HEK293T (cell line): ENCODE results near the gene PBXIP1.

ENCODE experiments used
- CTCF ChIA-PET: fragments of 350-600 bp; formaldehyde crosslinking; extraction: SDS; loops from one replicate; lab custom pipeline; 2021; ENCODE audit warnings: antibody characterized with exemption, inconsistent platforms; lab: Yijun Ruan, JAX
- POLR2A ChIA-PET: fragments of 350-600 bp; formaldehyde crosslinking; extraction: SDS; loops from one replicate; lab custom pipeline; 2020; ENCODE audit warnings: antibody characterized with exemption, inconsistent platforms; lab: Yijun Ruan, JAX
- DNase-seq: peaks from one replicate; pipeline ENCODE4 v3.0.0; 2012; ENCODE audit warnings: mixed read lengths; ENCODE audit errors: extremely low spot score
- ARNT ChIP-seq: fragments of 450-650 bp; IDR thresholded peaks from 2 replicates; pipeline ENCODE4 v1.6.1; 2017; ENCODE audit warnings: mild to moderate bottlenecking
- BHLHE40 ChIP-seq: fragments of 450-650 bp; IDR thresholded peaks from 2 replicates; pipeline ENCODE4 v1.6.1; 2016; ENCODE audit warnings: mild to moderate bottlenecking, moderate library complexity, borderline replicate concordance
- CTBP1 ChIP-seq: fragments of 450-650 bp; IDR thresholded peaks from 2 replicates; pipeline ENCODE4 v1.6.1; 2016; ENCODE audit warnings: borderline replicate concordance
- ELF4 ChIP-seq: fragments of 450-650 bp; IDR thresholded peaks from 2 replicates; pipeline ENCODE4 v1.6.1; 2017; ENCODE audit warnings: antibody characterized with exemption
- FOXA1 ChIP-seq: fragments of 450-650 bp; IDR thresholded peaks from 2 replicates; pipeline ENCODE4 v1.6.1; 2016; ENCODE audit warnings: mild to moderate bottlenecking
- FOXK2 ChIP-seq: fragments of 450-650 bp; IDR thresholded peaks from 2 replicates; pipeline ENCODE4 v1.6.1; 2016; ENCODE audit warnings: mild to moderate bottlenecking
- FOXM1 ChIP-seq: fragments of 450-650 bp; IDR thresholded peaks from 2 replicates; pipeline ENCODE4 v1.6.1; 2017; ENCODE audit warnings: mild to moderate bottlenecking, borderline replicate concordance
- HDGF ChIP-seq: fragments of 450-650 bp; IDR thresholded peaks from 2 replicates; pipeline ENCODE4 v1.6.1; 2017; ENCODE audit warnings: antibody characterized with exemption, borderline replicate concordance
- L3MBTL2 ChIP-seq: fragments of 450-650 bp; conservative IDR thresholded peaks from 2 replicates; pipeline ENCODE4 v1.6.1; 2016; ENCODE audit warnings: mild to moderate bottlenecking
- LEF1 ChIP-seq: fragments of 450-650 bp; IDR thresholded peaks from 2 replicates; pipeline ENCODE4 v1.6.1; 2017; ENCODE audit warnings: mild to moderate bottlenecking, borderline replicate concordance
- NFRKB ChIP-seq: fragments of 450-650 bp; IDR thresholded peaks from 2 replicates; pipeline ENCODE4 v1.6.1; 2016; ENCODE audit warnings: mild to moderate bottlenecking, moderate library complexity
- SP1 ChIP-seq: fragments of 450-650 bp; IDR thresholded peaks from 2 replicates; pipeline ENCODE4 v1.6.1; 2017
- SUZ12 ChIP-seq: fragments of 450-650 bp; IDR thresholded peaks from 2 replicates; pipeline ENCODE4 v1.6.1; 2016; ENCODE audit warnings: mild to moderate bottlenecking
- TARDBP ChIP-seq: fragments of 450-650 bp; IDR thresholded peaks from 2 replicates; pipeline ENCODE4 v1.6.1; 2016
- ZNF384 ChIP-seq: fragments of 450-650 bp; IDR thresholded peaks from 2 replicates; pipeline ENCODE4 v1.6.1; 2016
- TF ChIP-seq, protein P1 (sequence below): fragments of 450-650 bp; IDR thresholded peaks from 2 replicates; pipeline ENCODE4 v1.6.1; 2016

PBXIP1 gene

DNA sequence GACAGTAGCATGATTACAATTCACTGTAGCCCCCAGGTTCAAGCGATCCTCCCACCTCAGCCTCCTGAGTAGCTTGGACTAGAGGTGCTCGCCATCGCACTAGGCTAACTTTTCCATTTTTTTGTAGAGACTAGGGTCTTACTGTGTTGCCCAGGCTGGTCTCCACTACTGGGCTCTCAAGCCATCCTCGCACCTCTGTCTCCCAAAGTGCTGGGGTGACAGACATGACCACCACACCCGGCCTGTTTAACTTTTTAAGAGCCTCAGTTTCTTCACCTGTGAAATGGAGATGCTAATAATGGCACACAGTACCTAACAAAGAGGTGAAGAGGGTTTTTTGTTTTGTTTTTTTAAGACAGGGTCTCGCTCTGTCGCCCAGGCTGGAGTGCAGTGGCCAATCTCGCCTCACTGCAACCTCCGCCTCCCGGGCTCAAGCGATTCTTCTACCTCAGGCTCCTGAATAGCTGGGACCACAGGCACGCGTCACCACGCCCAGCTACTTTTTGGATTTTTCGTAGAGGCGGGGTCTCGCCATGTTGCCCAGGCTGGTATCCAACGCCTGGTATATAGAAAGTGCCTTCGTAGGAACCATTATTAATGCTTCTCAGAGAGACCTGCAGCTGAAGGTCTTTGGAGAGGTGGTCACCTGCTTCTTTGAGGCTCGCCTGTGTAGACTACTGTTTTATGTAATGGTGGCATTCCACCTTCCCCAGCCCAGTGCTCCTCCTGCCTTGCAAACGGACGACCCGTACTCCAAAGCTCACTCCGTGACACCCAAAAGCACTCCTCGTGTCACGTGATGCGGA lies 19.9 kb downstream of the PBXIP1 start:
- CTCF ChIA-PET: interaction anchor here (0.8 to 1.7 kb wide), 5 partner anchors 8 to 57 kb away, joined by 3 to 5 read pairs (median 4); partner anchors contain the start of genes PBXIP1 and PYGO2
- TF ChIP-seq ELF4 (no peak), L3MBTL2 (no peak), SUZ12 (no peak), ZNF384 (no peak), NFRKB (no peak), TARDBP (no peak), FOXA1 (no peak), LEF1 (no peak), BHLHE40 (no peak), ARNT (no peak)
- no peak for DNase-seq
- POLR2A ChIA-PET: interaction anchor here (0.7 to 3.2 kb wide), 20 partner anchors 9 to 326 kb away, joined by 3 to 18 read pairs (median 5); partner anchors contain the start of genes ADAM15, PBXIP1, PYGO2 and SHC1

DNA sequence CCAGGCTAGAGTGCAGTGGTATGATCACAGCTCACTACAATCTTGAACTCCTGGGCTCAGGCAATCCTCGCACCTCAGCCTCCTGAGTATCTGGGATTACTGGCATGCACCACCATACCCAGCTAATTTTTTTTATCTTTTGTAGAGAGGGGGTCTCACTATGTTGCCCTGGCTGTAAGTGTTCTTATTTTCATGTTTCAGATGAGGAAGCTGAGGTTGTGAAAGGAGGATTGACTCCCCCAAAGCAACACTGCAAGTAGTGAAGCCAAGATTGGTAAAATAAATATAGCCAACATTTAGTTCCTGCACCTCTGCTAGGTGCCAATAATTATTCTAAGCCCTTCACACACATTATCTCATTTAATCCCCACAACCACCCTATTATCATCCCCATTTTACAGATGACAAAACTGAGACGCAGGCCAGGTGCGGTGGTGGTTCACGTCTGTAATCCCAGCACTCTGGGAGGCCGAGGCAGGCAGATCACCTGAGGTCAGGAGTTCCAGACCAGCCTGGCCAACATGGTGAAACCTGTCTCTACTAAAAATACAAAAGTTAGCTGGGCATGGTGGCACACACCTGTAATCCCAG lies 21.4 kb downstream of the PBXIP1 start:
- TF ChIP-seq ARNT (no peak), TARDBP (no peak), L3MBTL2 (no peak), FOXK2 (no peak), ZNF384 (no peak), HDGF (no peak), SUZ12 (no peak), LEF1 (no peak), CTBP1 (no peak), BHLHE40 (no peak), NFRKB (no peak)
- TF ChIP-seq, protein P1, sequence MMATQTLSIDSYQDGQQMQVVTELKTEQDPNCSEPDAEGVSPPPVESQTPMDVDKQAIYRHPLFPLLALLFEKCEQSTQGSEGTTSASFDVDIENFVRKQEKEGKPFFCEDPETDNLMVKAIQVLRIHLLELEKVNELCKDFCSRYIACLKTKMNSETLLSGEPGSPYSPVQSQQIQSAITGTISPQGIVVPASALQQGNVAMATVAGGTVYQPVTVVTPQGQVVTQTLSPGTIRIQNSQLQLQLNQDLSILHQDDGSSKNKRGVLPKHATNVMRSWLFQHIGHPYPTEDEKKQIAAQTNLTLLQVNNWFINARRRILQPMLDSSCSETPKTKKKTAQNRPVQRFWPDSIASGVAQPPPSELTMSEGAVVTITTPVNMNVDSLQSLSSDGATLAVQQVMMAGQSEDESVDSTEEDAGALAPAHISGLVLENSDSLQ: no peak
- CTCF ChIA-PET: interaction anchor here (0.6 to 0.7 kb wide), 2 partner anchors 10 to 14 kb away, joined by 3 read pairs; no protein-coding TSS in a partner anchor
- POLR2A ChIA-PET: no interaction called here
- no peak for DNase-seq

DNA sequence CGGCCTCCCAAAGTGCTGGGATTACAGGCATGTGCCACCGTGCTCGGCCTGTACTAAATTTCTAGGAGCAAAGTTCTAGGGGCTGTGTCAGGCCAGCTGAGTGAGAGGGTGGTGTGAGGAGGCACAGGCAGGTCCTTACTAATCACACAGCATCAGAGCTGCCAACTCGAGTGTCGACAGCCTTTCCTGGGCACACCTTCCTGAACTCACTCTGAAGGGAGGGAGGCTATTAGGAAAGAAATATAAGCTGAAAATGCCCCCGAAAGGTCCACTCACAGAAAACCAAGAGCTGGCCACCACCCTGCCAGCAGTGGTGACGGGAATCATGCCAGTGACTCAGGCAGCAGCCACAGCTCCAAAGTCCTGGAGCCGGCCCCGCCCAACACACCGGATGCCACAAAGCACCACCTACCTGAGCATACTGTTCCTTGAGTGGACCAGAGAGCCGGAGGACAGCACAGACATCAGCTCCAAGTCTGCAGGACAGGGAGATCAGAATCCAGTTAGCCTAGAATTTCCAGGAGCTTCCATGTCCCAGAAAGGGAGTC lies 23.9 kb downstream of the PBXIP1 start:
- no peak for DNase-seq
- TF ChIP-seq TARDBP: no peak
- TF ChIP-seq LEF1: no peak
- TF ChIP-seq FOXA1: no peak
- TF ChIP-seq L3MBTL2: no peak
- TF ChIP-seq FOXM1: no peak
- no peak for TF ChIP-seq CTBP1
- TF ChIP-seq ELF4: no peak
- TF ChIP-seq ZNF384: no peak
- TF ChIP-seq FOXK2: no peak
- no peak for TF ChIP-seq NFRKB
- no peak for TF ChIP-seq ARNT
- TF ChIP-seq SP1: no peak
- TF ChIP-seq, protein P1: no peak
- TF ChIP-seq HDGF: no peak
- TF ChIP-seq SUZ12: no peak
- no peak for TF ChIP-seq BHLHE40
- POLR2A ChIA-PET: no interaction called here
- CTCF ChIA-PET: no interaction called here

DNA sequence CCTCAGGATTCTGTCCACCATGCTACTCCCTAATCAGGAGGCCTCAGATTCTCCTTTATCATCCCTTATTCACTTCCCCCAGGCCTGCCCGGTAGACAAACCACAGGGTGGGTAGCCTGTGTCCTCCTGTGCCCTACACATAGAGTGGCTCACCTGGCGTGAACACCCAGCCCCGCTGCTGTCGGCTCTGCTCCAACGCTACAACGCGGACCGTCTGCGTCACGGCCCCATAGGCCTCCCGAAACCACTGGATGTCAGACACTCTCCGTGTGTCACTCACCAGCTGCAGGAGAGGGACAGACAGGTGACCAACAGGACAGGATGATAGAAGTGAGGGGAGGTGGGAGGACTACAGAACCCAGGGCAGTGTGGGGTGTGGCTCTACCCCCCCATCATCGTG lies 29.7 kb downstream of the PBXIP1 start:
- CTCF ChIA-PET: no interaction called here
- POLR2A ChIA-PET: interaction anchor here (3.3 kb wide), 1 partner anchor 10 kb away, joined by 11 read pairs; the partner anchor contains the start of gene PMVK
- TF ChIP-seq FOXM1 (no peak), LEF1 (no peak), ARNT (no peak), NFRKB (no peak), CTBP1 (no peak), ELF4 (no peak), ZNF384 (no peak), HDGF (no peak), FOXK2 (no peak), L3MBTL2 (no peak), BHLHE40 (no peak), TARDBP (no peak), SUZ12 (no peak)
- TF ChIP-seq, protein P1: no peak
- DNase-seq: no peak

DNA sequence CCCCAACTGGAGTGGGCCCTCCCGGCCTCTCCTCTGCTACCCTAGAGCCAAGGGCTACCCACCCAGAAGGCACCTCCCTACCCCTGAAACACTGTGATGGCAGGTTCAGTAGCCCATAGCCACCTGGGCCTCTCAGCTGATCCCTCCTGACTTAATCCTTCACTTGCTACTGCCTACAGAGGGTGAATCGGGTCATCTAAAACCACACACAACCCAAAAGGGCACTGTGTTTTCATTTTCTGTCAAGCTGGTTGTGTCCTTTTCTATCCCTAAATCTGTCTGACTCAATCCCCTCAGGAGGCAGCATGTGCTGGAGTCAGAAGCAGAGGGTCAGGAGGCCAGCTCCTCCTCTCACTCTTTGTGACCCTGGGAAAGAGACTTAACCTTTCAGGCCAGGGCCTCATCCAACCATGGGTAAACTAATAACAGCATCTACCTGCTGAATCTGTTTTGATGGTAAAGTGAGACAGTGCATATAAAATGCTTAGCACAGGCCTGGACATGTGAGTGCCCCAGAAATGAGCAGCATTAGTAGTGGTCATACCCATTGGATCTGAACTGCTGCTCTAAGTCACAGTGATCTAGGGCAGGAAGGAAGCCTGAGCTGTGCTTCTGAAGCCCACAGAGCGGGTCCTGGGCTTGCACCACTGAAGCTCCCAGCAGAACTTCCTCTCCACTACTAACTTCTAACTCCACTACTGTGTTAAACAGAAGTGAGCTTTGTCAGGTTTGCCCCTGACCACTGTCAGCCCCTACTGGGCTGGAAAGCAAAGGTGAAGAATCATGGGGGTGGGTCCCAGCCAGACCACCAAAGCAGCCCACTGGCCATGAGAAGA lies 30.3 kb downstream of the PBXIP1 start:
- POLR2A ChIA-PET: interaction anchor here (0.5 to 3.3 kb wide), 2 partner anchors 11 to 39 kb away, joined by 3 to 11 read pairs; partner anchors contain the start of gene PMVK
- CTCF ChIA-PET: interaction anchor here (0.7 kb wide), 1 partner anchor 18 kb away, joined by 3 read pairs; no protein-coding TSS in a partner anchor
- TF ChIP-seq ELF4 (no peak), HDGF (no peak), FOXM1 (no peak), TARDBP (no peak), SUZ12 (no peak), ZNF384 (no peak), LEF1 (no peak), CTBP1 (no peak)
- TF ChIP-seq, protein P1: no peak
- DNase-seq: no peak
